GM19395 (cell line): Measurements from ENCODE around the gene ZNF674.
"Not testable (repeated sequence)": the region's sequence is repeated elsewhere in the genome, so short reads cannot be mapped to it uniquely, and the experiment has no call there.

Experiments used
- ATAC-seq: cut with Tn5 transposase; IDR thresholded peaks from one replicate; pipeline ENCODE4 v1.9.1; 2021; ENCODE audit warnings: mild to moderate bottlenecking, moderate library complexity; ENCODE audit not compliant: unreplicated experiment

The ZNF674 gene

DNA sequence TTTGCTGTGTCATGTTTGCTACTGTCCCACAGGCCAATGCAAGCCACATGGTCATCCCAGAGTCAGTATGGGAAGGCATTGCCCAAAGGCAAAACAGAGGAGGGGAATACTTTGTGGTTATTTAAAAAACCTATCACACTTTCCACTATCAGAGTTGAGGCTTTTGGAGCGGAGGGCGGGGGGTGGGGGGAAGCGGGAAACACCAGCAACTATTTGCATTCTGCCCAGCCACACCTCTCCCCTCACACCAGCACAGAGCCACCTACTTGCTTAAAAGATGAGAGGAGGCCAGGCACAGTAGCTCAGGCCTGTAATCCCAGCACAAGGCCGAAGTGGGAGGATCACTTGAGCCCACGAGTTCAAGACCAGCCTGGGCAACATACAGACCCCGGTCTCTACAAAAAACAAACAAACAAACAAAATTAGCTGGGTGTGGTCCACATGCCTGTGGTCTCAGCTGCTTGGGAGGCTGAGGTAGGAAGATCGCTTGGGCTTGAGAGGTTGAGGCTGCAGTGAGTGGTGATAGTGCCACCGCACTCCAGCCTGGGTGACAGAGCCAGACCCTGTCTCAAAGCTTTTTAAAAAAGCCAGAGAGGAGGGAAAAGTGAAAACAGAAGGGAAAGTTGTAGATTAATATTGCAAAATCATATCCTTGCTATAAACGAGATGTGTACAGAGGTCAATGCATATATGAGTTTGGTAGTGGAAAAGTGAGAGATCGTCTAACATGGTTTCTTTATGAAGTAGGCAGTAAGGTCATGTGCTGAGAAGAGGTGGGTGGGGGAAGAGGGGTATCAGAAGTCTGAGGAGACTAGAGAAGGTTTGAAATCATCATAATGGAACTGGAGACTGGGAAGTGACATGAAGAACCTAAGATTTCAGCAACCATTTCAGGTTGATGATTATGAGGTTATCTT, 26.5 kb upstream of the ZNF674 start:
- no peak for ATAC-seq

- ATAC-seq: no peak
Measured at GRCh38 chrX:46569621-46570020, 24.4 kb upstream of the ZNF674 start.

DNA sequence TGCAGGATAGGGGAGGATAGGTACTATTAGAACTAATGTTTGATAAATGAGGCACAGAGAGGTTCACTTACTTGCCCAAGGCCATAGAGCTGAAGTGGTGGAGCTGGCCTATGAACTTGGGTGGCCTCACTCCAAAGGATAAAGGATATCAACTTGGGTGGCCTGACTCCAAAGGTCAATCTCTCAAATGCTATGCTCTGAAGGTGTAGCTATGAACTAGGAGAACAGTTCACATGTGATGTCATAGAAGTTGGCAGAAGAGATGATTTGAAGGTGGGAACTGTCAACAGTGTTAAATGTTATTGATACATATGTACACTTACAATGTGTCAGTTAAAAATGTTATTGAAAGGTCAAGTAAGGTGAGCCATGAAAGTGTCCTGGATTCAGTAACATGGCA, 22.2 kb upstream of the ZNF674 start:
- no peak for ATAC-seq

- ATAC-seq: peak; percentile 99
Measured at GRCh38 chrX:46561824-46562657, 16.8 kb upstream of the ZNF674 start.

DNA sequence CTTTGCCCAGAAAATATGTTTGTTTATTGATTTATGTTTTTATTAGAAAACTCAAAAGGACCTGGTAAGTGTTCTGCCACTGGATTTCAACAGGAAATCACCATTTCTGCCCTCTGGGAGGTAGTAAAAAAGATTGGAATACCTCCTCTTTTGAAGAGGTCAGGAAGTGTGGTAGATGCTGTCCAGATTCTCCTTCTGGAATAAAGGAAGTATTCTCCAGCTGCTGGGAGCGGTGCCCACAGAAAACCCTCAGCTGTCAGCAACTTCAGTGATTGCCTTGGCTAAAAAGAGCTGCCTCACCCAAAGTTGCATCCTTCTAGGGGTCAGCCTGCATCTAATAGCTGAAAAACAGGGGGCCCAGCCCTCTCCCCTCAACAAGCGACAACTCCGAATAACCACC, 13.8 kb upstream of the ZNF674 start:
- no peak for ATAC-seq

GRCh38 chrX:46554942-46555341, 9.7 kb upstream of the ZNF674 start:
- no peak for ATAC-seq

GRCh38 chrX:46553935-46554334, 8.7 kb upstream of the ZNF674 start:
- no peak for ATAC-seq

- no peak for ATAC-seq
Measured at GRCh38 chrX:46551494-46552128, 6.4 kb upstream of the ZNF674 start.

DNA sequence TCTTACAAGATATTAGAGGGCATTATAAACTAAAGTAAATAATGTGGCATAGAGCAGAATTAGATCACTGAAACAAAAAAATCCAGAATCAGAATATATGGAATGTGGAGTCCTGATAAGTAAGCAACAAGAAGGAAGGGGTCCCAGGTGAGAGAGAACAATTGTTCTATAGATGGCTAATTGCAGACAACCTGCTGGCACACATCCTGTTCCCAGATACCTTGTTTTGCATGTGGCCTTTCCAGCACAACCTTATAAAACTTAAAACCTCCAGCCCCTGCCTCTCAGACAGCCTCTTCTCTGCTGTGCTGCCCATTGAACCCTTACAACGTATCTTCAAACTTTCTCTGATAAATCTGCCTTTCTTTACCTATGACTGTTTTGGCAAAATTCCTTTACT, 4.7 kb upstream of the ZNF674 start:
- ATAC-seq: no peak

GRCh38 chrX:46547857-46548256, 2.6 kb upstream of the ZNF674 start:
- ATAC-seq: no peak

GRCh38 chrX:46544527-46544926, 694 bp downstream of the ZNF674 start:
- ATAC-seq: not testable (repeated sequence)

DNA sequence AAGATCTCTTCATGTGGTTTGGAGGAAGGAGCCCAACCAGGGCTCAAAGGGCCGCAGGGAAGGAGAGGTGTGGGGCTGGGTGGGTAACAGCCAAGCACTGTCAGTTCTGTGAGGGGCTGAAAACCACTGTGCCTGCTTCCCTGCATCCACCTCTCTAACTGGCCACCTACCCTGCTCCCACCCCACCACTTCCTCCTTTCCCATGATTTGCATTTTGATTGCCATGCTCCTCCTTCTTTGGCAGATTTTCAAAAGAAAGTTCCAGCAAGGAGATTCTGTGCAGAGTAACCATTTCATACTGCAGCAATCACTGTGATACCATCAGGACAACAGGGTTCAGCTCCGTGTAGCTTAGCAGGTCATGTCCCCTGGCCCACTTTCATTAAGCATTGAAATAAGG, 1.8 kb downstream of the ZNF674 start:
- no peak for ATAC-seq

- no peak for ATAC-seq
Measured at GRCh38 chrX:46531442-46531841, 13.8 kb downstream of the ZNF674 start.

GRCh38 chrX:46530404-46530908, 14.8 kb downstream of the ZNF674 start:
- not testable (repeated sequence) for ATAC-seq

- not testable (repeated sequence) for ATAC-seq
Measured at GRCh38 chrX:46529740-46530403, 15.3 kb downstream of the ZNF674 start.

- ATAC-seq: not testable (repeated sequence)
Measured at GRCh38 chrX:46528640-46529039, 16.6 kb downstream of the ZNF674 start.

GRCh38 chrX:46506076-46506475, 39.1 kb downstream of the ZNF674 start:
- ATAC-seq: no peak

DNA sequence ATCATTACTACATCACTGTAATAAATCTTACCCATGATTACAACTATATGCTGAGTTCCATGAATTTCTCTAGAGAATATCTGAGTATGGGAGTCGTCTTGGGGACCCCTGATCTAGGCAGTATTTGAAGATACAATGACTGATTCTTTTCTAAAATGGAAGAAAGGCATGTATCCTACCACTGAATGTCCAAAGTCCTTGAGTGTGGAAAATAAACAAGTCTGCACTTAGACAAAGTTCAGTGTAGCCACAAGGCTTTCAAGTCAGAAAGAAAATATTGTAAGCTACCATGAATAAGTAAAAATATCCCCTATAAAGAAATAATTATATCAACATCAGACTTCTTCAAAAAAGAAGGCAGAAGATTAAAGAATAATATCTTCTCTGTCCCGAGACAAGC, 42.4 kb downstream of the ZNF674 start:
- no peak for ATAC-seq

- no peak for ATAC-seq
Measured at GRCh38 chrX:46500054-46500453, 45.2 kb downstream of the ZNF674 start.

DNA sequence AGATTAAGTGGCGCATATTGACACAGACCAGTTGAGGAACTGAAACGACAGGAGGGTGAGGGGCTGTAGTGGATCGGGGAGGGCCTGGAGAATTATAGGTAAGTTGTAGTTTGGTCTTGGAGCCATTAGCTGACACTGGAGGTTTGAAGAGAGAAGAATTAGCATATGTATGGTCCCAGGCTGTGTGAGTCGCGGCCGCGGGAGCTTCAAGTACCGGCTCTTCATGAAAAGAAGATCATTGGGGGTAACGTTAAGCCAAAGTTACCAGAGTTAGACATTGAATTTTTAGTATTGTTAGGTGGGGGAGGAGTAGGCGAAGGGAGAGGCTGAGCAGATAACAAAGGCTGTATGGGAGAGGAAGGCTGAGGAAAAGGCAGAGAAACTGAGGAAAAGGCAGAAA, 56.5 kb downstream of the ZNF674 start:
- ATAC-seq: no peak

GRCh38 chrX:46485897-46486296, 59.3 kb downstream of the ZNF674 start:
- no peak for ATAC-seq
